Activated CD4-positive, alpha-beta T cell treated with anti-CD3 and anti-CD28 coated beads for 24 hours (primary cell): Measurements from ENCODE around the gene FNIP2.
"Not testable (repeated sequence)": the region's sequence is repeated elsewhere in the genome, so short reads cannot be mapped to it uniquely, and the experiment has no call there.

Source experiments
- DNase-seq, 2 donors: peaks; one replicate each; pipeline ENCODE4 v3.0.0-alpha.2; 2020; ENCODE audit warnings: low read depth in 2 of 2

Gene FNIP2

GRCh38 chr4:158768555-158769174, at the start of gene FNIP2:
TSS of gene FNIP2 (plus strand) at chr4:158769026. CDS start at chr4:158769213, 187 bp downstream.
- DNase-seq, result peak; percentile 38 to 39

- no peak for DNase-seq
Observed at GRCh38 chr4:158721680-158722079, 47.1 kb upstream of the FNIP2 start.

- no peak for DNase-seq
Observed at GRCh38 chr4:158722291-158722916, 46.4 kb upstream of the FNIP2 start.

GRCh38 chr4:158722917-158723793, 45.7 kb upstream of the FNIP2 start, which contains the start of gene PPID:
TSS of gene PPID (minus strand) at chr4:158723396. CDS start at chr4:158723288, 108 bp downstream.
- peak; percentile 69 to 81 for DNase-seq

- no peak for DNase-seq
Observed at GRCh38 chr4:158724637-158725036, 44.2 kb upstream of the FNIP2 start.

GRCh38 chr4:158726633-158727032, 42.2 kb upstream of the FNIP2 start:
- no peak for DNase-seq

- no peak for DNase-seq
Observed at GRCh38 chr4:158728236-158728635, 40.6 kb upstream of the FNIP2 start.

GRCh38 chr4:158729716-158730559, 38.9 kb upstream of the FNIP2 start:
- DNase-seq, result peak in 1 of 2 donors; percentile 31

- DNase-seq, result no peak
Observed at GRCh38 chr4:158738866-158739265, 30.0 kb upstream of the FNIP2 start.

GRCh38 chr4:158739600-158739999, 29.2 kb upstream of the FNIP2 start:
- DNase-seq, result no peak

- no peak for DNase-seq
Observed at GRCh38 chr4:158741326-158742021, 27.4 kb upstream of the FNIP2 start.

GRCh38 chr4:158746537-158746936, 22.3 kb upstream of the FNIP2 start:
- not testable (repeated sequence) for DNase-seq

GRCh38 chr4:158750379-158750778, 18.4 kb upstream of the FNIP2 start:
- DNase-seq, result no peak

GRCh38 chr4:158754385-158755180, 14.2 kb upstream of the FNIP2 start:
- no peak for DNase-seq

GRCh38 chr4:158755819-158756218, 13.0 kb upstream of the FNIP2 start:
- not testable (repeated sequence) for DNase-seq

GRCh38 chr4:158756588-158756987, 12.2 kb upstream of the FNIP2 start:
- no peak for DNase-seq

- DNase-seq, result no peak
Observed at GRCh38 chr4:158758142-158758541, 10.7 kb upstream of the FNIP2 start.

- no peak for DNase-seq
Observed at GRCh38 chr4:158758703-158759102, 10.1 kb upstream of the FNIP2 start.

GRCh38 chr4:158759539-158759938, 9.3 kb upstream of the FNIP2 start:
- DNase-seq, result not testable (repeated sequence)

GRCh38 chr4:158760866-158761265, 8.0 kb upstream of the FNIP2 start:
- no peak for DNase-seq
